GM19099 (cell line): Measurements from ENCODE around the gene SHOC1.

Source experiments
- POLR2A ChIP-seq: IDR thresholded peaks from 3 replicates; pipeline ENCODE4 v1.6.1; 2011; ENCODE audit warnings: low read depth; ENCODE audit not compliant: insufficient read length; ENCODE audit errors: extremely low read depth

SHOC1 gene

GRCh38 chr9:111762556-111762955 is 32.2 kb downstream of the SHOC1 start:
- TF ChIP-seq POLR2A = no peak

GRCh38 chr9:111759762-111760639 is 34.7 kb downstream of the SHOC1 start:
- no peak for TF ChIP-seq POLR2A

- TF ChIP-seq POLR2A = no peak
Observed at GRCh38 chr9:111754800-111755199, 39.9 kb downstream of the SHOC1 start.

GRCh38 chr9:111752455-111752854 is 42.3 kb downstream of the SHOC1 start:
- TF ChIP-seq POLR2A = no peak
